Heart right ventricle (tissue), 16 donors: Measurements from ENCODE around the gene CUL4A. TPM values are rescaled to one million over a fixed set of nuclear protein-coding genes. Genes with fewer than 3 reads are reported as not detected.

Experiments used
- ATAC-seq, 8 donors: fragments of 200-7000 bp; cut with Tn5 transposase; one replicate each; pipeline ENCODE4 v1.9.1; 2020; ENCODE audit warnings: mild to moderate bottlenecking in 8 of 8, moderate library complexity in 8 of 8, moderate number of reproducible peaks in 1 of 8
- DNase-seq, 2 donors: peaks; one replicate each; pipeline ENCODE4 v3.0.0-alpha.2; 2020
- H3K27ac ChIP-seq, 10 donors: fragments of 200-600 bp; sonication (generic) in 2 of 10; one replicate each; pipeline versions ENCODE4 v1.5.0 to v1.8.0; 2020 to 2022; ENCODE audit warnings: mild to moderate bottlenecking in 3 of 10
- H3K27me3 ChIP-seq, 7 donors: fragments of 200-600 bp; one replicate each; pipeline ENCODE4 v1.8.0; 2021 to 2022; ENCODE audit warnings: mild to moderate bottlenecking in 2 of 7
- H3K36me3 ChIP-seq, 9 donors: fragments of 200-600 bp; sonication (generic) in 1 of 9; one replicate each; pipeline versions ENCODE4 v1.5.0 to v1.8.0; 2020 to 2022; ENCODE audit warnings: mild to moderate bottlenecking in 2 of 9
- H3K4me1 ChIP-seq, 9 donors: fragments of 200-600 bp; sonication (generic) in 1 of 9; one replicate each; pipeline versions ENCODE4 v1.5.0 to v1.8.0; 2020 to 2022; ENCODE audit warnings: mild to moderate bottlenecking in 4 of 9
- H3K4me3 ChIP-seq, 10 donors: fragments of 200-600 bp; sonication (generic) in 2 of 10; one replicate each; pipeline versions ENCODE4 v1.5.0 to v1.8.0; 2020 to 2022; ENCODE audit warnings: mild to moderate bottlenecking in 7 of 10, moderate library complexity in 2 of 10
- H3K9me3 ChIP-seq, 11 donors: fragments of 200-600 bp in 10 of 11; sonication (generic) in 2 of 11; one replicate each; pipeline versions ENCODE4 v1.5.0 to v1.8.0; 2013 to 2022; ENCODE audit warnings: mild to moderate bottlenecking in 2 of 11, control low read depth in 1 of 11, moderate library complexity in 1 of 11
- CTCF ChIP-seq, 9 donors: fragments of 200-600 bp; sonication (generic) in 2 of 9; IDR thresholded peaks; one replicate each; pipeline versions ENCODE4 v1.5.0 to v1.8.0; 2021 to 2022; ENCODE audit warnings: antibody characterized with exemption in 9 of 9, mild to moderate bottlenecking in 5 of 9, moderate library complexity in 1 of 9
- WGBS, 2 donors: extraction: QIAGEN DNeasy Blood & Tissue Kit; methylation state at CpG; one replicate each; pipeline ENCODE4 v1.1.7; 2013; ENCODE audit warnings: inconsistent platforms in 1 of 2; 5-methylcytosine and 5-hydroxymethylcytosine counted together
- intact Hi-C, 10 donors: fragments of 100-400 bp; cut with DNase I; formaldehyde crosslinking; loops; one replicate each; pipeline versions ENCODE4 v1.11.1 to v1.14.2; 2022
- polyA plus RNA-seq, 2 donors: library from polyadenylated mRNA; stranded (reverse); fragments of 200-250 nt; gene quantifications; one replicate each; pipeline ENCODE4 v1.2.3, GENCODE V29; 2013
- total RNA-seq, 10 donors: library from RNA; stranded (reverse); fragmentation: NEBNext Ultra II Directional in 3 of 10; extraction: Animal tissue kit (Norgen Biotek cat#: 25700) in 3 of 10; gene quantifications; one replicate each; pipeline versions ENCODE4 v1.2.1 to v1.2.4, GENCODE V29; 2021 to 2023
- donor health status: Arrhythmogenic right ventricular cardiomyopathy.
- donor health status: ischemic (EF 13 %, LVEDD 7.1; RV severe dilation, severe dysfunction).
- donor health status: healthy with polysubstance abuse.
- donor health status: DM: no; HTN: yes; CAD: no.
- donor health status: DM: no; HTN: no; CAD: no.
- donor health status: ischemic (EF 25% LVEDD 6.9; RV normal size, moderate dysfunction).
- donor health status: ischemic (EF 25% LVEDD 5.7; RV mildly dilated, moderate dysfunction).
- donor health status: healthy.
- donor health status: DM: yes; HTN: yes; CAD: no.
- donor health status: Ischemic cardiomyopathy.
- donor health status: ischemic (EF 35%, LVEDD 5.7; RV mildly dilated, moderate dysfunction).
- donor health status: nonischemic (EF 11% LVEDD 7.7; RV severe dilation, severe dysfunction).
- donor health status: DM: yes; HTN: yes; CAD: no.
- donor health status: PGD.
- donor health status: ischemic (EF 29% LVEDD 5.4; RV normal size, mild dysfunction).
- donor health status: nonischemic (EF 23%, LVEDD 6.1; RV moderate dilation, normal function).

Gene CUL4A
- total and polyA plus RNA-seq, 12 donors: 35.8 to 141 (median 110) TPM

GRCh38 chr13:113299951-113300350 lies 90.5 kb downstream of the CUL4A start:
- no peak for ATAC-seq
- Histone ChIP-seq H3K27ac (peak overlapping the region in 1 of 10 donors; percentile 17), H3K27me3 (no peaks in the 10 kb centered on the region), H3K4me1 (peaks cover 0 to 48% (median 22%) of the 10 kb centered on the region in 9 donors), H3K36me3 (peaks cover 0 to 18% (median 0%) of the 10 kb centered on the region in 9 donors), H3K9me3 (no peaks in the 10 kb centered on the region), H3K4me3 (no peak overlapping the region)
- no peak for DNase-seq
- no peak for TF ChIP-seq CTCF (IDR thresholded peaks at IDR 0.05)
- WGBS, 2 donors: 86 to 90% methylated on average over 7 of the region's 7 CpGs
- intact Hi-C loops: loop anchor here in 1 of 10 donors (5.0 kb wide), 1 partner anchor 92 kb away; no protein-coding TSS in a partner anchor

- no peaks in the 10 kb centered on the region for H3K9me3 ChIP-seq
- H3K27me3 ChIP-seq: no peaks in the 10 kb centered on the region
- H3K27ac ChIP-seq: no peak overlapping the region
- intact Hi-C loops: no loop called here
- 87% methylated on average over 7 of the region's 7 CpGs for WGBS, 2 donors
- H3K4me1 ChIP-seq: peaks cover 0 to 48% (median 19%) of the 10 kb centered on the region in 9 donors
- H3K36me3 ChIP-seq: peaks cover 0 to 38% (median 0%) of the 10 kb centered on the region in 9 donors
- no peak for TF ChIP-seq CTCF (IDR thresholded peaks at IDR 0.05)
- DNase-seq: no peak
- H3K4me3 ChIP-seq: no peak overlapping the region
- ATAC-seq: no peak
Observed at GRCh38 chr13:113302986-113303385, 93.6 kb downstream of the CUL4A start.

- no peaks in the 10 kb centered on the region for H3K9me3 ChIP-seq
- ATAC-seq (no peak), DNase-seq (no peak)
- intact Hi-C loops: no loop called here
- WGBS, 2 donors: 87 to 88% methylated on average over 7 of the region's 7 CpGs
- no peak overlapping the region for H3K27ac ChIP-seq
- H3K27me3 ChIP-seq: no peaks in the 10 kb centered on the region
- no peak for TF ChIP-seq CTCF (IDR thresholded peaks at IDR 0.05)
- H3K4me3 ChIP-seq: no peak overlapping the region
- H3K36me3 ChIP-seq: peaks cover 0 to 47% (median 0%) of the 10 kb centered on the region in 9 donors
- H3K4me1 ChIP-seq: peaks cover 0 to 36% (median 7%) of the 10 kb centered on the region in 9 donors
Observed at GRCh38 chr13:113304121-113304520, 94.7 kb downstream of the CUL4A start.

GRCh38 chr13:113305208-113305607 lies 95.8 kb downstream of the CUL4A start:
- H3K36me3 ChIP-seq: peaks cover 0 to 58% (median 6%) of the 10 kb centered on the region in 9 donors
- intact Hi-C loops: no loop called here
- TF ChIP-seq CTCF (IDR thresholded peaks at IDR 0.05): no peak
- ATAC-seq (peak in 2 of 8 donors; percentile 39 to 44), DNase-seq (no peak)
- no peak overlapping the region for H3K27ac ChIP-seq
- H3K4me1 ChIP-seq: peaks cover 0 to 25% (median 3%) of the 10 kb centered on the region in 9 donors
- H3K9me3 ChIP-seq: no peaks in the 10 kb centered on the region
- no peaks in the 10 kb centered on the region for H3K27me3 ChIP-seq
- WGBS, 2 donors: 51 to 57% methylated on average over 7 of the region's 7 CpGs
- no peak overlapping the region for H3K4me3 ChIP-seq
